GM10248 (cell line): Measurements from ENCODE around the gene SNRNP40.

ENCODE experiments used
- CTCF ChIA-PET: fragments of 300-600 bp; sonication (Branson Sonifier 250); formaldehyde crosslinking; extraction: SDS; loops from one replicate; lab custom pipeline; 2021; ENCODE audit warnings: antibody characterized with exemption; lab: Yijun Ruan, JAX
- POLR2A ChIA-PET: fragments of 350-650 bp; sonication (Branson Sonifier 250); formaldehyde crosslinking; extraction: SDS; loops from one replicate; lab custom pipeline; 2020; ENCODE audit warnings: antibody characterized with exemption; lab: Yijun Ruan, JAX
- DNase-seq: peaks from one replicate; pipeline ENCODE4 v3.0.0; 2012; ENCODE audit errors: extremely low spot score
- CTCF ChIP-seq: IDR thresholded peaks from 2 replicates; pipeline ENCODE4 v1.5.1; 2012; ENCODE audit warnings: mild to moderate bottlenecking, low read depth; ENCODE audit errors: extremely low read depth, missing control alignments, control extremely low read depth

Gene SNRNP40

GRCh38 chr1:31238986-31239613, 57.5 kb downstream of the SNRNP40 start:
- CTCF ChIA-PET, result no interaction called here
- no peak for TF ChIP-seq CTCF
- DNase-seq, result no peak
- POLR2A ChIA-PET, result no interaction called here

- DNase-seq, result no peak
- no peak for TF ChIP-seq CTCF
- POLR2A ChIA-PET, result no interaction called here
- CTCF ChIA-PET, result no interaction called here
These were observed 58.0 kb downstream of the SNRNP40 start for GRCh38 chr1:31238612-31238985.

- POLR2A ChIA-PET, result no interaction called here
- no peak for DNase-seq
- no peak for TF ChIP-seq CTCF
- CTCF ChIA-PET, result interaction anchor here (1.1 kb wide), 1 partner anchor 13 kb away, joined by 3 read pairs; no protein-coding TSS in a partner anchor
These were observed 61.7 kb downstream of the SNRNP40 start for GRCh38 chr1:31234870-31235269.

GRCh38 chr1:31234123-31234708, 62.4 kb downstream of the SNRNP40 start:
- ChIA-PET POLR2A (no interaction called here), CTCF (interaction anchor here (1.1 kb wide), 1 partner anchor 18 kb away, joined by 3 read pairs; no protein-coding TSS in a partner anchor)
- DNase-seq, result no peak
- TF ChIP-seq CTCF, result no peak

GRCh38 chr1:31232689-31233088, 63.9 kb downstream of the SNRNP40 start:
- no peak for TF ChIP-seq CTCF
- ChIA-PET CTCF (no interaction called here), POLR2A (no interaction called here)
- no peak for DNase-seq

GRCh38 chr1:31231802-31232201, 64.8 kb downstream of the SNRNP40 start:
- POLR2A ChIA-PET, result interaction anchor here (0.7 kb wide), 1 partner anchor 568 kb away, joined by 3 read pairs; no protein-coding TSS in a partner anchor

More at GRCh38 chr1:31231802-31232201, 64.8 kb downstream of the SNRNP40 start:
- CTCF ChIA-PET, result no interaction called here
- no peak for TF ChIP-seq CTCF
- DNase-seq, result no peak
